Measurements from ENCODE around the gene ABHD2. TPM values are rescaled to one million over a fixed set of nuclear protein-coding genes. Genes with fewer than 3 reads are reported as not detected.

The ABHD2 gene
- polyA plus RNA-seq, 1 experiment, result 51.5 TPM

GRCh38 chr15:89195836-89196235 lies 107.6 kb downstream of the ABHD2 start:
- H3K9me3 ChIP-seq (ENCODE audit: control insufficient read depth, insufficient read depth, low read length), result no peaks in the 10 kb centered on the region
- no peak for DNase-seq (ENCODE audit: low read depth, low spot score)
- no peaks in the 10 kb centered on the region for H3K27me3 ChIP-seq (ENCODE audit: control insufficient read depth, insufficient read depth, low read length)
- ChIA-PET POLR2A (no interaction called here), CTCF (interaction anchor here (0.5 to 5.9 kb wide), 4 partner anchors 8 to 296 kb away, joined by 3 to 65 read pairs (median 4); no protein-coding TSS in a partner anchor)
- H3K27ac ChIP-seq (ENCODE audit: low read depth, low read length), result no peak overlapping the region
- TF ChIP-seq CTCF (IDR thresholded peaks at IDR 0.05; ENCODE audit: low read depth, low read length), result no peak
- no peak overlapping the region for H3K4me3 ChIP-seq (ENCODE audit: low read depth, low read length)

DNA sequence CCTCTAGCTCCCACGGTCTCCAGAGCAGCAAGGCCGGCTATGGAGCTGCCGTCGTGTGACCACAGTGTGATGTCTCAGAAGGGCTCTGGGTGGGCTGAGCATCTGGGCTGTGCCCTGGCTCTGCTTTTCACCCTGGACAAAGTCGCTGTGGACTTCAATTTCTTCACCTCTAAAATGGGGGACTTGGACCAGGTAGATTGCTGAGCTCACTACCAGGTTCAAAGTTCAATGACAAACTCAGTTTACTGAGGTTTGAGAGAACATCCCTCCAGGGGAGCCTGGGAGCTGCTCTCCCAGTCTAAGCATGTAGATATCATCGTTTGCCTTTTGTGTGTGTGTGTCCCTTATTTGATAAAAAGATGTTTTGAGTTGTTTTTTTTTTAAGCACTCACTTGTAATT lies 108.0 kb downstream of the ABHD2 start:
- H3K9me3 ChIP-seq (ENCODE audit: control insufficient read depth, insufficient read depth, low read length), result no peaks in the 10 kb centered on the region
- H3K4me3 ChIP-seq (ENCODE audit: low read depth, low read length), result no peak overlapping the region
- H3K27me3 ChIP-seq (ENCODE audit: control insufficient read depth, insufficient read depth, low read length), result no peaks in the 10 kb centered on the region
- TF ChIP-seq CTCF (IDR thresholded peaks at IDR 0.05; ENCODE audit: low read depth, low read length), result no peak
- no peak for DNase-seq (ENCODE audit: low read depth, low spot score)
- no peak overlapping the region for H3K27ac ChIP-seq (ENCODE audit: low read depth, low read length)
- ChIA-PET POLR2A (no interaction called here), CTCF (interaction anchor here (0.7 to 5.9 kb wide), 4 partner anchors 8 to 144 kb away, joined by 3 to 65 read pairs (median 4); no protein-coding TSS in a partner anchor)

DNA sequence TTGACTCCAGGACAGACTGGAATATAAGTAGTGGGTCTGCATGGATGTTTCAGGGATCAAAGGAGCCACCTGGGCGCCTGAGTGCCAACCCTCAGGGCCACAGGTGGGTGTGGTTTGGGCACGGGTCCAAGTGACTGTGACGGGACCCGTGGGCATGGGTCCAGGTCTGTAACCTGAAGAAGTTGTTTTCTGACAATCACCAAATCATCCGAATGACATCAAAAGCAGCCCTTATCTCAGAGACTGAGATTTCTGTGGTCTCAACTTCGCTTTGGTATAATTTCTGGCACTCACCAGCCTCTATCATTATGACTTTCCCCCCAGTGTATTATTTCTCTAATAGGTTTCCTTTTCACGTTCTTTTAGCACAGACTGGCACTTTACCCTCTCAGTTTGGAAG lies 108.7 kb downstream of the ABHD2 start:
- DNase-seq (ENCODE audit: low read depth, low spot score), result no peak
- Histone ChIP-seq H3K4me3 (ENCODE audit: low read depth, low read length) (no peak overlapping the region), H3K27me3 (ENCODE audit: control insufficient read depth, insufficient read depth, low read length) (no peaks in the 10 kb centered on the region), H3K9me3 (ENCODE audit: control insufficient read depth, insufficient read depth, low read length) (no peaks in the 10 kb centered on the region), H3K27ac (ENCODE audit: low read depth, low read length) (no peak overlapping the region)
- TF ChIP-seq CTCF (IDR thresholded peaks at IDR 0.05; ENCODE audit: low read depth, low read length), result no peak
- ChIA-PET POLR2A (no interaction called here), CTCF (interaction anchor here (1.1 to 5.9 kb wide), 2 partner anchors 10 to 20 kb away, joined by 3 to 65 read pairs; no protein-coding TSS in a partner anchor)

GRCh38 chr15:89197503-89197971 lies 109.3 kb downstream of the ABHD2 start:
- H3K27ac ChIP-seq (ENCODE audit: low read depth, low read length), result no peak overlapping the region
- ChIA-PET POLR2A (no interaction called here), CTCF (interaction anchor here (1.1 to 5.9 kb wide), 2 partner anchors 9 to 20 kb away, joined by 3 to 65 read pairs; no protein-coding TSS in a partner anchor)
- no peak for DNase-seq (ENCODE audit: low read depth, low spot score)
- no peaks in the 10 kb centered on the region for H3K27me3 ChIP-seq (ENCODE audit: control insufficient read depth, insufficient read depth, low read length)
- no peaks in the 10 kb centered on the region for H3K9me3 ChIP-seq (ENCODE audit: control insufficient read depth, insufficient read depth, low read length)
- no peak for TF ChIP-seq CTCF (IDR thresholded peaks at IDR 0.05; ENCODE audit: low read depth, low read length)
- no peak overlapping the region for H3K4me3 ChIP-seq (ENCODE audit: low read depth, low read length)

DNA sequence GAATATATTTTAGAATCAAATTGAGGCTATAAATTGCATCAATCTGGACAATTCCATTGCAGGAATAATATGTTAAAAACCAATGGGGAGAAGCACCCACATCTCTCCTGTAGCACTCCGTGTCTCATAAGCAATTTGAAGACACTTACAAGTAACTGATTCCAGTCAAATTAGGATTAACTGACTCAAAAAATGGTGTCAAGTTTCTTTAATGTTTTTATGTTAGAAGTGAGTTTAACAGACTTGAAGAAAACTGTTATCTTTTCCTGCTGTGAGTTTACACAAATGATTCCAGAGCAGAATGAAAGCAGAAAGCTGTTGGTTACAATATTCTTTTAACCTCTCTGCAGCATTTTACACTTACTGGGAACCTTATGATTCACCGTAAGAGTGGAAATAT lies 109.9 kb downstream of the ABHD2 start:
- Histone ChIP-seq H3K9me3 (ENCODE audit: control insufficient read depth, insufficient read depth, low read length) (no peaks in the 10 kb centered on the region), H3K4me3 (ENCODE audit: low read depth, low read length) (no peak overlapping the region), H3K27me3 (ENCODE audit: control insufficient read depth, insufficient read depth, low read length) (no peaks in the 10 kb centered on the region), H3K27ac (ENCODE audit: low read depth, low read length) (no peak overlapping the region)
- DNase-seq (ENCODE audit: low read depth, low spot score), result no peak
- no peak for TF ChIP-seq CTCF (IDR thresholded peaks at IDR 0.05; ENCODE audit: low read depth, low read length)
- ChIA-PET CTCF (interaction anchor here (0.5 to 5.9 kb wide), 2 partner anchors 9 to 133 kb away, joined by 3 to 65 read pairs; no protein-coding TSS in a partner anchor), POLR2A (interaction anchor here (0.7 kb wide), 2 partner anchors 19 to 47 kb away, joined by 3 to 6 read pairs; no protein-coding TSS in a partner anchor)
